Dermis blood vessel endothelial cell (primary cell): Measurements from ENCODE around the gene ROR1. TPM values are rescaled to one million over a fixed set of nuclear protein-coding genes. Genes with fewer than 3 reads are reported as not detected.
"Not testable (repeated sequence)": the region's sequence is repeated elsewhere in the genome, so short reads cannot be mapped to it uniquely, and the experiment has no call there.

Experiments
- DNase-seq: peaks from one replicate; pipeline ENCODE4 v3.0.0; 2010
- total RNA-seq: library from RNA; depleted of rRNA; stranded (reverse); fragments of >200 nt; gene quantifications from 2 replicates; pipeline ENCODE4 v1.2.3, GENCODE V29; 2014

The ROR1 gene
- total RNA-seq, 1 donor from 2014 or later, result 0.17 TPM

- DNase-seq, result no peak
Measured at GRCh38 chr1:64195081-64195395, 421.2 kb downstream of the ROR1 start.

- no peak for DNase-seq
Measured at GRCh38 chr1:64196074-64196870, 422.5 kb downstream of the ROR1 start.

GRCh38 chr1:64197076-64197475, 423.3 kb downstream of the ROR1 start:
- DNase-seq, result no peak

GRCh38 chr1:64199154-64199553, 425.3 kb downstream of the ROR1 start:
- DNase-seq, result no peak

- DNase-seq, result no peak
Measured at GRCh38 chr1:64200064-64200463, 426.2 kb downstream of the ROR1 start.

- DNase-seq, result no peak
Measured at GRCh38 chr1:64203420-64203819, 429.6 kb downstream of the ROR1 start, which contains the start of gene UBE2U. UBE2U (plus strand) TSS chr1:64203623; CDS start chr1:64204051, 428 bp downstream.

GRCh38 chr1:64209221-64209620, 435.4 kb downstream of the ROR1 start:
- DNase-seq, result no peak

GRCh38 chr1:64212031-64212430, 438.2 kb downstream of the ROR1 start:
- no peak for DNase-seq

GRCh38 chr1:64215576-64215975, 441.8 kb downstream of the ROR1 start:
- DNase-seq, result no peak

GRCh38 chr1:64220241-64220640, 446.4 kb downstream of the ROR1 start:
- DNase-seq, result no peak

- DNase-seq, result no peak
Measured at GRCh38 chr1:64223329-64224151, 449.7 kb downstream of the ROR1 start.

- DNase-seq, result not testable (repeated sequence)
Measured at GRCh38 chr1:64224236-64224635, 450.4 kb downstream of the ROR1 start.

GRCh38 chr1:64228167-64228957, 454.5 kb downstream of the ROR1 start:
- DNase-seq, result no peak

GRCh38 chr1:64229307-64229706, 455.5 kb downstream of the ROR1 start:
- no peak for DNase-seq

Other genes starting within 250 kb of the ROR1 start
- gene PGM1, start 180.6 kb upstream of the ROR1 start, total RNA-seq, result 41.1 and 44.2 TPM in 2 replicates